Naive B cell (primary cell): ENCODE data around the gene CADM4. TPM values are rescaled to one million over a fixed set of nuclear protein-coding genes. Genes with fewer than 3 reads are reported as not detected.

Experiments used
- ATAC-seq, 2 donors: fragments of 150-1000 bp; cut with Tn5 transposase; 2 replicates each; pipeline ENCODE4 v1.10.0; 2021; ENCODE audit warnings: low read depth in 2 of 2, mild to moderate bottlenecking in 2 of 2, moderate library complexity in 2 of 2
- DNase-seq: peaks from one replicate; pipeline ENCODE4 v3.0.0; 2022
- H3K27ac Mint-ChIP-seq, 6 donors: one replicate each; pipeline ENCODE4 v1.8.0; 2020 to 2022; ENCODE audit warnings: mild to moderate bottlenecking in 6 of 6, mixed read lengths in 6 of 6, moderate library complexity in 5 of 6, inconsistent platforms in 2 of 6
- H3K27me3 Mint-ChIP-seq, 3 donors: one replicate each; pipeline ENCODE4 v1.8.0; 2021 to 2022; ENCODE audit warnings: mixed read lengths in 3 of 3, mild to moderate bottlenecking in 1 of 3
- H3K36me3 Mint-ChIP-seq, 2 donors: one replicate each; pipeline ENCODE4 v1.8.0; 2020 to 2022; ENCODE audit warnings: mixed read lengths in 2 of 2, inconsistent platforms in 1 of 2, mild to moderate bottlenecking in 1 of 2
- H3K4me1 Mint-ChIP-seq, 3 donors: one replicate each; pipeline ENCODE4 v1.8.0; 2020 to 2022; ENCODE audit warnings: mixed read lengths in 3 of 3, inconsistent platforms in 1 of 3, mild to moderate bottlenecking in 1 of 3, moderate library complexity in 1 of 3
- H3K4me3 Mint-ChIP-seq, 8 donors: one replicate each; pipeline ENCODE4 v1.8.0; 2020 to 2022; ENCODE audit warnings: mild to moderate bottlenecking in 8 of 8, mixed read lengths in 8 of 8, moderate library complexity in 8 of 8, inconsistent platforms in 2 of 8
- H3K9me3 Mint-ChIP-seq, 7 donors: one replicate each; pipeline ENCODE4 v1.8.0; 2020 to 2022; ENCODE audit warnings: mixed read lengths in 7 of 7, mild to moderate bottlenecking in 5 of 7, inconsistent platforms in 2 of 7, moderate library complexity in 1 of 7
- polyA plus RNA-seq, 6 donors: library from polyadenylated mRNA; unstranded; fragments of 300-500 nt; fragmentation: Illumina TruSeq; gene quantifications; one replicate each; pipeline ENCODE4 v1.2.3, GENCODE V29; 2021; ENCODE audit warnings: low read depth in 6 of 6

CADM4 gene
- polyA plus RNA-seq, 6 donors from 2014 or later, result 0.12 to 0.22 (median 0.19) TPM; not detected in 2

GRCh38 chr19:43575955-43576878 is 63.4 kb downstream of the CADM4 start:
- ATAC-seq (peak in 1 of 2 donors; percentile 1), DNase-seq (no peak)
- Mint-ChIP-seq H3K27me3 (no peaks in the 10 kb centered on the region), H3K27ac (peak overlapping the region; percentile 65 to 99 (median 98)), H3K36me3 (peaks cover 0 to 8% of the 10 kb centered on the region in 2 donors), H3K9me3 (no peaks in the 10 kb centered on the region), H3K4me3 (peak overlapping the region; percentile 61 to 99 (median 82)), H3K4me1 (peaks cover 46 to 58% (median 47%) of the 10 kb centered on the region in 3 donors)

GRCh38 chr19:43575156-43575950 is 64.3 kb downstream of the CADM4 start, which contains the start of the genes PINLYP and XRCC1:
TSS of gene PINLYP (plus strand) at chr19:43575801. CDS start at chr19:43577192, 1,391 bp downstream.
TSS of gene XRCC1 (minus strand) at chr19:43575527. CDS start at chr19:43575458, 69 bp downstream.
- DNase-seq (peak; percentile 94), ATAC-seq (peak; percentile 98 to 99)
- peak within 1 kb of the TSS; percentile 97 to 99 (median 98) for H3K4me3 Mint-ChIP-seq
- H3K36me3 Mint-ChIP-seq, result peaks cover 0 to 8% of the 10 kb centered on the region in 2 donors
- H3K27ac Mint-ChIP-seq, result peak within 1 kb of the TSS; percentile 97 to 99 (median 98)
- peaks cover 49 to 65% (median 55%) of the 10 kb centered on the region in 3 donors for H3K4me1 Mint-ChIP-seq
- no peaks in the 10 kb centered on the region for H3K9me3 Mint-ChIP-seq
- H3K27me3 Mint-ChIP-seq, result no peaks in the 10 kb centered on the region

- peak overlapping the region; percentile 97 to 99 (median 98) for H3K4me3 Mint-ChIP-seq
- H3K27me3 Mint-ChIP-seq, result no peaks in the 10 kb centered on the region
- no peak for ATAC-seq
- peaks cover 49 to 65% (median 55%) of the 10 kb centered on the region in 3 donors for H3K4me1 Mint-ChIP-seq
- H3K9me3 Mint-ChIP-seq, result no peaks in the 10 kb centered on the region
- no peak for DNase-seq
- H3K36me3 Mint-ChIP-seq, result peaks cover 0 to 8% of the 10 kb centered on the region in 2 donors
- peak overlapping the region; percentile 97 to 99 (median 98) for H3K27ac Mint-ChIP-seq
These were observed 65.1 kb downstream of the CADM4 start for GRCh38 chr19:43574424-43575155.

Other genes with a start within 250 kb of the CADM4 start
- not detected for gene TEX101, start 225.0 kb downstream of the CADM4 start, polyA plus RNA-seq
- under 1 TPM in 4 of 6 donors, not detected in 2; 0.24 to 0.90 (median 0.45) TPM for gene LYPD3, start 174.2 kb downstream of the CADM4 start, polyA plus RNA-seq
- 1 to 10 TPM in 5 of 6 donors, under 1 TPM in 1; 0.26 to 4.2 (median 2.5) TPM for gene PHLDB3, start 135.1 kb downstream of the CADM4 start, polyA plus RNA-seq
- gene ETHE1, start 112.6 kb downstream of the CADM4 start, polyA plus RNA-seq, result 10 to 100 TPM; 15.5 to 30.7 (median 24.0) TPM
- gene ZNF575, start 106.7 kb downstream of the CADM4 start, polyA plus RNA-seq, result 1 to 10 TPM in 4 of 6 donors, under 1 TPM in 2; 0.39 to 2.2 (median 1.6) TPM
- 10 to 100 TPM; 24.4 to 32.4 (median 29.6) TPM for gene XRCC1, start 64.3 kb downstream of the CADM4 start, polyA plus RNA-seq
- gene PINLYP, start 64.0 kb downstream of the CADM4 start, polyA plus RNA-seq, result 1 to 10 TPM in 5 of 6 donors, not detected in 1; 1.1 to 2.6 (median 2.0) TPM
- gene IRGQ, start 43.7 kb downstream of the CADM4 start, polyA plus RNA-seq, result 1 to 10 TPM in 4 of 6 donors, under 1 TPM in 1, not detected in 1; 0.93 to 2.4 (median 1.3) TPM
- 10 to 100 TPM in 3 of 6 donors, 1 to 10 TPM in 3; 2.3 to 13.6 (median 10.1) TPM for gene ZNF576, start 43.3 kb downstream of the CADM4 start, polyA plus RNA-seq
- gene SRRM5, start 27.8 kb downstream of the CADM4 start, polyA plus RNA-seq, result under 1 TPM in 3 of 6 donors, not detected in 3; 0.24 to 0.73 (median 0.25) TPM
- 10 to 100 TPM in 4 of 6 donors, 1 to 10 TPM in 2; 8.2 to 18.4 (median 11.1) TPM for gene ZNF428, start 20.2 kb downstream of the CADM4 start, polyA plus RNA-seq
- gene PLAUR, start 30.3 kb upstream of the CADM4 start, polyA plus RNA-seq, result 1 to 10 TPM in 1 of 6 donors, under 1 TPM in 4, not detected in 1; 0.37 to 1.1 (median 0.84) TPM
- not detected for gene IRGC, start 76.2 kb upstream of the CADM4 start, polyA plus RNA-seq
- 10 to 100 TPM in 2 of 6 donors, 1 to 10 TPM in 4; 2.7 to 13.0 (median 8.2) TPM for gene SMG9, start 115.1 kb upstream of the CADM4 start, polyA plus RNA-seq
- 10 to 100 TPM in 4 of 6 donors, 1 to 10 TPM in 2; 9.7 to 17.2 (median 10.3) TPM for gene KCNN4, start 141.1 kb upstream of the CADM4 start, polyA plus RNA-seq
- gene LYPD5, start 162.6 kb upstream of the CADM4 start, polyA plus RNA-seq, result under 1 TPM in 2 of 6 donors, not detected in 4; 0.28 to 0.65 TPM
- gene ZNF283, start 187.5 kb upstream of the CADM4 start, polyA plus RNA-seq, result 1 to 10 TPM in 5 of 6 donors, not detected in 1; 2.0 to 6.4 (median 5.5) TPM
- gene ZNF404, start 244.1 kb upstream of the CADM4 start, polyA plus RNA-seq, result 10 to 100 TPM in 1 of 6 donors, 1 to 10 TPM in 5; 3.1 to 11.3 (median 6.6) TPM